MM.1S (cell line): ENCODE measurements around the gene SARS1.

Experiments used
- DNase-seq: peaks from one replicate; pipeline ENCODE4 v3.0.0-alpha.2; 2015
- H2AFZ ChIP-seq: fragments of 300-600 bp; sonication (generic); 2 replicates; pipeline ENCODE4 v1.6.0; 2016; ENCODE audit warnings: antibody characterized with exemption, low read length
- H3F3A ChIP-seq: fragments of 300-600 bp; sonication (generic); 2 replicates; pipeline ENCODE4 v1.6.1; 2016; ENCODE audit warnings: mild to moderate bottlenecking, antibody characterized with exemption, low read length, moderate library complexity, mixed read lengths; ENCODE audit not compliant: insufficient read depth
- H3K27ac ChIP-seq: fragments of 300-600 bp; sonication (generic); 2 replicates; pipeline ENCODE4 v1.5.1; 2016; ENCODE audit warnings: mild to moderate bottlenecking, low read length
- H3K27me3 ChIP-seq: fragments of 300-600 bp; sonication (generic); replicated peaks from 2 replicates; pipeline ENCODE4 v1.6.0; 2016; ENCODE audit warnings: low read length; ENCODE audit not compliant: insufficient read depth
- H3K36me3 ChIP-seq: fragments of 300-600 bp; sonication (generic); replicated peaks from 2 replicates; pipeline ENCODE4 v1.6.1; 2016; ENCODE audit warnings: mild to moderate bottlenecking, low read length, mixed read lengths; ENCODE audit not compliant: insufficient read depth
- H3K4me1 ChIP-seq: fragments of 300-600 bp; sonication (generic); 2 replicates; pipeline ENCODE4 v1.6.1; 2016; ENCODE audit warnings: low read length, mixed read lengths
- H3K4me2 ChIP-seq: fragments of 300-600 bp; sonication (generic); 2 replicates; pipeline ENCODE4 v1.6.0; 2016; ENCODE audit warnings: low read depth, low read length
- H3K4me3 ChIP-seq: fragments of 300-600 bp; sonication (generic); 2 replicates; pipeline ENCODE4 v1.5.1; 2016; ENCODE audit warnings: low read length, mixed read lengths
- H3K79me2 ChIP-seq: fragments of 300-600 bp; sonication (generic); 2 replicates; pipeline ENCODE4 v1.6.1; 2016; ENCODE audit warnings: mixed run types, low read length, mixed read lengths
- H3K9ac ChIP-seq: fragments of 300-600 bp; sonication (generic); 2 replicates; pipeline ENCODE4 v1.6.1; 2016; ENCODE audit warnings: low read length, mixed read lengths
- H3K9me2 ChIP-seq: fragments of 300-600 bp; sonication (generic); replicated peaks from 2 replicates; pipeline ENCODE4 v1.6.1; 2016; ENCODE audit warnings: mild to moderate bottlenecking, low read length, mixed read lengths; ENCODE audit not compliant: insufficient read depth
- H3K9me3 ChIP-seq: fragments of 300-600 bp; sonication (generic); replicated peaks from 2 replicates; pipeline ENCODE4 v1.6.1; 2016; ENCODE audit warnings: mild to moderate bottlenecking, low read length, mixed read lengths; ENCODE audit not compliant: insufficient read depth
- H4K20me1 ChIP-seq: fragments of 300-600 bp; sonication (generic); 2 replicates; pipeline ENCODE4 v1.6.1; 2016; ENCODE audit warnings: mild to moderate bottlenecking, low read length, moderate library complexity, mixed read lengths; ENCODE audit not compliant: insufficient read depth
- CTCF ChIP-seq: fragments of 300-600 bp; sonication (generic); IDR thresholded peaks from 2 replicates; pipeline ENCODE4 v1.5.1; 2016; ENCODE audit warnings: antibody characterized with exemption, low read length, mixed read lengths
- EZH2 ChIP-seq: fragments of 300-600 bp; sonication (generic); optimal IDR thresholded peaks from 2 replicates; pipeline ENCODE3; 2017; ENCODE audit warnings: low read depth, mild to moderate bottlenecking, antibody characterized with exemption, low read length, mixed read lengths
- EZH2phosphoT487 ChIP-seq: fragments of 300-600 bp; sonication (generic); IDR thresholded peaks from 2 replicates; pipeline ENCODE4 v1.6.1; 2018; ENCODE audit warnings: antibody characterized with exemption, low read length

The SARS1 gene

GRCh38 chr1:109257682-109258421 lies 44.1 kb downstream of the SARS1 start:
- Histone ChIP-seq H3K9ac (no peak overlapping the region), H3K27me3 (no peaks in the 10 kb centered on the region), H3F3A (no peaks in the 10 kb centered on the region), H3K27ac (no peak overlapping the region), H2AFZ (no peak overlapping the region), H4K20me1 (no peaks in the 10 kb centered on the region), H3K9me3 (no peaks in the 10 kb centered on the region), H3K4me1 (no peaks in the 10 kb centered on the region), H3K36me3 (no peaks in the 10 kb centered on the region), H3K9me2 (no peaks in the 10 kb centered on the region), H3K79me2 (no peaks in the 10 kb centered on the region), H3K4me2 (no peak overlapping the region), H3K4me3 (no peak overlapping the region)
- no peak for DNase-seq
- TF ChIP-seq EZH2, result no peak
- TF ChIP-seq CTCF, result no peak
- TF ChIP-seq EZH2phosphoT487, result no peak

- H3K4me1 ChIP-seq, result no peaks in the 10 kb centered on the region
- no peak overlapping the region for H3K4me2 ChIP-seq
- no peaks in the 10 kb centered on the region for H3K9me3 ChIP-seq
- H3K9ac ChIP-seq, result no peak overlapping the region
- no peak overlapping the region for H2AFZ ChIP-seq
- DNase-seq, result no peak
- H3K27ac ChIP-seq, result no peak overlapping the region
- H3K36me3 ChIP-seq, result no peaks in the 10 kb centered on the region
- no peaks in the 10 kb centered on the region for H3K79me2 ChIP-seq
- no peaks in the 10 kb centered on the region for H3F3A ChIP-seq
- H3K9me2 ChIP-seq, result no peaks in the 10 kb centered on the region
- no peak overlapping the region for H3K4me3 ChIP-seq
- H3K27me3 ChIP-seq, result no peaks in the 10 kb centered on the region
- no peaks in the 10 kb centered on the region for H4K20me1 ChIP-seq
- TF ChIP-seq EZH2phosphoT487 (no peak), CTCF (no peak), EZH2 (no peak)
These were observed 45.1 kb downstream of the SARS1 start for GRCh38 chr1:109258481-109259466.

- no peak overlapping the region for H3K27ac ChIP-seq
These were observed 46.2 kb downstream of the SARS1 start for GRCh38 chr1:109259674-109260557.

More at GRCh38 chr1:109259674-109260557, 46.2 kb downstream of the SARS1 start:
- TF ChIP-seq EZH2 (no peak), CTCF (no peak), EZH2phosphoT487 (no peak)
- Histone ChIP-seq H3K4me2 (no peak overlapping the region), H3K27me3 (no peaks in the 10 kb centered on the region), H3K36me3 (no peaks in the 10 kb centered on the region), H2AFZ (no peak overlapping the region), H4K20me1 (no peaks in the 10 kb centered on the region), H3K79me2 (no peaks in the 10 kb centered on the region), H3K9me3 (no peaks in the 10 kb centered on the region), H3K9ac (no peak overlapping the region), H3K4me1 (no peaks in the 10 kb centered on the region), H3F3A (no peaks in the 10 kb centered on the region), H3K9me2 (no peaks in the 10 kb centered on the region), H3K4me3 (no peak overlapping the region)
- no peak for DNase-seq
